Activated CD4-positive, alpha-beta T cell treated with anti-CD3 and anti-CD28 coated beads, Interleukin-2, Interleukin-4, amounts not matched to agents 100 ng/mL and 50 ng/mL, durations not matched to agents 16 hours and 8 hours (primary cell): Measurements from ENCODE around the gene PTPRK.

Experiments used
- DNase-seq: peaks from one replicate; pipeline ENCODE4 v3.0.0-alpha.2; 2020; ENCODE audit warnings: low spot score

Gene PTPRK

DNA sequence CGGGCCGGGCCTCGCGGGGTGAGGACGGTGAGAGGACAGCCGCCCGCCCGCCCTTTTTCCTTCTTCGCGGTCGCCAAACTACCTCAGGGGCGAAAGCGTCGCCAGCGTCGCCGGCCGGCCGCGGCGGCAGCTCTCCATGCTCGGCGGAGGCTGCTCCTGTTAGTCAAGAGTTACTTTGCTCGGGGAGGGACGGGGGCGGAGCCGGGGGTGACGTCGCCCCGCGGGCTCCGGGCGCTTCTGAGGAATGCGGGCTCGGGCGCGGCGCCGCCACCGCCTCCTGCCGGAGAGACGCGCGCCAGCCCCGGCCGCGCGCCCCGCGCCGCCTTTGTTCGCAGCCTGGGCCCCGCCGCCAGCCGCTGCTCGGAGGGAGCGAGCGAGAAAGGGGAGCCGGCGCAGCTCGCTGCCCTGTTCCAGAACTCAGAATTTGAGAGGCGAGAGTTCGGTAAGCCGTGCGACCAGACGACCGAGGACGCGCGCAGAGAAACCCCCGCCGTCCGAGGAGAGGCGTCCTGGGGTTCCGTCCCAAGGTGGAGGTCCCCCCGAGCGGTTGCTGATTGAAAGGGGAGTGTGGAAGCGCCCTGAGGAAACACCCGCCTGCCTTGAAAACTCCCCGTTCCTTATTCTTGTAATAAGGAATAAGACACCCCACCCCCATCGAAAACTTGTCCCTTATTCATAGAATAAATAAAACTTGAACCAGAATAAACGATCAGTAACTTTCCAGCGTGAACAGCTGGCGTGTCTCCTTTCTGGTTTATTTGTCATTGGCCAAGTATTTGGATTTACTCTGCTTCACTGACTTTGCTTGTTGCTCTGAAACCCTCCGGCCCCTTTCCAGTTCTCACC, at the start of gene PTPRK:
Gene PTPRK, minus strand, starts transcription at position 164 of the 846 bp plus-strand sequence. CDS start 241 bp downstream, outside the sequence.
- DNase-seq: peak; percentile 87

DNA sequence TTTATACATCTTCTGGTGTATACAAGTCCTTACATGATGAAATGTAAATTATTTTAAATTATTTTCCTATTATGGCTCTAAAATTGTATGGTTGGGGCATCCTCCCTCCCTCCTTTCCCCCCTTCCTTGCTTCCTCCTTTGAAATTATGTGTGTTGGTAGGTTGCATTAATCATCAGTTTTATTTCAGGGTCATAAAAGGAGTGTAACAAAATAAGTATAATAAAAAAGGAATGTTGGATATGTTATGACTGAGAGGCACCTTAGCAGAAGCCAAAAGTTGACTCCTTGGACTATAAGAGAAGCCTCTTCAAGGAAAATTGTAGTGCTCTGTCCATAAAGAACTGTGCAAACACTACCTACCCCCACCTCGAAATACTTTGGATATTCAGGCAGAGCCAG, 46.6 kb upstream of the PTPRK start:
- no peak for DNase-seq

DNA sequence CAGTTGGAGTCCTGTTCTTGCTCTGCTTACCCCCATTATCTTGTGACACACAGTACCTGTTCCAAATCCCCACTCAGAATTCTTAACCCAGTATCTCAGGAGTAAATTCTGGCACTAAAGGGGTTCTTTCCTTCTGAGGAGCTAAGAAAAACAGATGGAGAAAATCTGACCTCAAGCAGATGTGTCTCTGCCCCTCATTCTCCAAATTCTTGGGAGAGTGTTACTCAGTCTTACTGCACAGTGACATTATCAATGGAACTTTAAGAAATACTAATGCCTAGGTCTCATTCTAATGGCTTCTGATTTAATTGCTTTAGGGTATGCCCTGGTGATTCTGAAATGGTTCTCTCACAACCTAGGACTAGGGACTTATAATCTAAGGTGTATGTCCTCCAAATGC, 40.6 kb upstream of the PTPRK start:
- no peak for DNase-seq

DNA sequence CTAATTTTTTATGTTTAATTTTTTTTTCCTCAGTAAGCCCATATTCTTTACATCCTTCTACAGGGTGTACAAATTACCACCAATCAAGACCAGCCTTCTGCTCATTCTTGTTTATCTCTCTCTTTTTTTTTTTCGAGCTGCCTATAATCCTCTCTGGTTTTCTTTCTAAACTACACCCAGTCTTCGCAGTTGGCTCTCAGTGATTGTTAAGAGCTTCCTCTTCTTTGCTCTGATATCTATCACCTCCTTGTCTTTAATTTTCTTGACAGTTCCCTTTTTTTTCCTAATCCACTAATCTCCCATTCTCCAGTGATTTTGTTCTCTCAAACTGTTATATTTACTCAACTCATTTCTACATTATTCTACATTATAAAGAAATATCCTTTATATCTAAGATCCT, 38.5 kb upstream of the PTPRK start:
- no peak for DNase-seq

DNA sequence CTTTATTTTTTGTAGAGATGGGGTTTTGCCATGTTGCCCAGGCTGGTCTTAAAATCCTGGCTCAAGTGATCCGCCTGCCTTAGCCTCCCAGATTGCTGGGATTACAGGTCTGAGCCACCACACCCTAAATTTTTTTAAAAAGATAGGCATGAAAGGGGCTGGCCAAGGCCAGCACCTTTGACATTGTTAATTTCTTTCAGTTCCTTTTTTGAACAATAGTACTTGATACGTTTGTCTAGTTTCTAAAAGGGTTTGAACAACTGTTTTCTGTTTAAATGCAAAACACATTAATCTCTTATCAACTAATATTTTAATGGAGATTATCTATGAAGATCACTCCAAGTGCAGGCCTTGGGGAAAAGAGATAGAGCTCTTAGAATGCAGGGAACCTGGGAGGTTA, 37.6 kb upstream of the PTPRK start:
- DNase-seq: no peak

DNA sequence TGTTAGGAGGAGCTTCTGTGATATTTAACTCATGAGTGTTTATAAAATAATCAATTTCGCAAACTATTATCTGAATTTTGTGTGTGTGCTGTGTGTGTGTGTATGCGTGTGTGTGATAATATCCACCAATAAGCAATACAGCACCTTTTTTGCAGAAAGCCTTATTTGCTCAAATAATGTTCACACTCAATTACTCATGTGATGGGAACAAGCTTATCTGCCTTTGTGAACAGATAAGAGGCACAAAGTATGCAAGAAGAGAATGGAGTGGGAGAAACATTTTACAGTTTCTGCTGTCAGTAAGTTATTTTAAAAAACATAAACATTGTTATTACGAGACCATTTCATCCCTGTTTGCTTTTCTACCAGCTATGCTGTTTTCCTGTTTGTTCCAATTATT, 36.7 kb upstream of the PTPRK start:
- DNase-seq: no peak

DNA sequence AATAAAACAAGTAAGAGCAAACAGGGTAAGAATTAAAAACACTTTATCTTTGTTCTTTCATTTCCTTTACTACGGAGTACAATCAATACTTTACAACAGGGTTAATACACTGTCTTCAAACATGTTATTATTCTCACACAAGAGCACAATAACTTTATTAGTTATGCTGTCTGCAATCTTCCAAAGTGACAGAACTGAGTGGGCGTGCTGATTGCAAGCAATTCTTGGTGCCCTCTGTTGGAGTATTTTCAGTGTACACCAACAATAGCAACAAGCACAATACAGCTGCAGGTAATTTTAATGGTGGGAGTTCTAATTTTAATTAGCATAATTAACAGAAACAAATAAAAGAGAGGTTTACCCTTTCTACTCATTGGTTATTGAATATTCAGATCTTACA, 33.9 kb upstream of the PTPRK start:
- no peak for DNase-seq

DNA sequence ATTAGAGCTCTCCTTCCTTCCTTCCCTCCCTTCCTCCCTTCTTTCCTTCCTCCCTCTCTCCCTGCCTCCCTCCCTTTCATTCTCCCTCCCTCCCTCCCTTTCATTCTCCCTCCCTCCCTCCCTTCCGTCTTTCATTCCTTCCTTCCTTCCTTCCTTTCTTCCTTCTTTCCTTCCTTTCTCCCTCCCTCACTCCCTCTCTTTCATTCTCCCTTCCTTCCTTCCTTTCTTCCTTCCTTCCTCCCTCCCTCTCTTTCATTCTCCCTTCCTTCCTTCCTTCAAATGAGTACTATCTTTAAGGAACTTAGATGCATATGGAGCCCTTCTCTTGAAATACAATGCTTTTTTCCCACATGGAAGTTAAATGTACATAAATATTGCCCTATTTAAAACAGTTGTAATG, 20.9 kb upstream of the PTPRK start:
- DNase-seq: no peak

DNA sequence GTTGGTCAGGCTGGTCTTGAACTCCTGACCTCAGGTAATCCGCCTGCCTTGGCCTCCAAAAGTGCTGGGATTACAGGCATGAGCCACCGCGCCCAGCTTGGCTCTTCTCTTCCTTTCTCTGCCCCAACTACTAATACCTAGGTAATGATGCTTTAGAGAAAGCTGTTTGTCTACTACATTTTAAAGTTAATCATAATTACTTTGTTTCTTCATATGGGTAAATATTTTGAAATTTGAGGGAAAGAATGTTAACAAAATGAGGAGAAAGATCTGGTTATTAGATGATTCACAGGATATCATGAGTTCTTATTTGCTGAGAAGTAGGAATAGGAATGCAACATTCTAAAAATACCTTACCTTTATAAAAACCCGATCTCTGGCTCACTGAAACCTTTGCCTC, 18.4 kb upstream of the PTPRK start:
- no peak for DNase-seq

DNA sequence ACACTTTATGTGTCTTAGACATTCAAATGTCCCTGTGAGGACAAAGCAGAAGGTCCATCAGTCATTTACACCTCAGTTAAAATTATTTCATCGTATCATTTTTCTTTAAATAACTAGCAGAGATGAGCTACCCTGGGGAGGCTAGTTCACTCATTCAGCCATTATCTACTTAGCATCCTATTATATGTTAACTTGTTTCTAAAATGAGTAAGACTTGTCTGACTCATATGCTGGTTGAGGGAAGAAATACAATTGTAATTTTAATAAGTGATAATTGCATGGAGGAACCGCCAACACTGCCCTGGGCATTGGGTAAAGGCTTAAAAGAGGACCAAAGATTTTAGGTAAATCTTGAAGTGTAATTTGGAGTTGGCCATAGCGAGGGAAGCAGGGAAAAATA, 12.4 kb upstream of the PTPRK start:
- no peak for DNase-seq

DNA sequence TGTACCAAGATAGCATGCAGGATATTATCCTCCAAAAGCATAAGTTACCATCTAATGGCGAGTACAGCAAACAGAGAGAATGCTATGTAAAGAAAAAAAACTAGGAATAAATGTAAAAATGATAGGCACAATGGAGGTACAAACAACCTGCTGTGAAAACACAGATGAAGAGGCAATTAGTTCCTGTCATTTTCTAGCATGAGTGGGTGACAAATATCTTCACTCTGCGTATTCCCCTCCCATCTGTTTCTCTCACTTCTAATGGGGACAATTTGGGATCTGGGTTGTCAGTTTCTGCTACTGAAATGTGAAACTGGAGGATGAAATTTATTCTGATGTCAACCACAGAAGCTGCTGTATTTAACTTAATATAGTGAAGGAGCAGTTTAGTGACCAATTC, 11.7 kb upstream of the PTPRK start:
- DNase-seq: no peak

DNA sequence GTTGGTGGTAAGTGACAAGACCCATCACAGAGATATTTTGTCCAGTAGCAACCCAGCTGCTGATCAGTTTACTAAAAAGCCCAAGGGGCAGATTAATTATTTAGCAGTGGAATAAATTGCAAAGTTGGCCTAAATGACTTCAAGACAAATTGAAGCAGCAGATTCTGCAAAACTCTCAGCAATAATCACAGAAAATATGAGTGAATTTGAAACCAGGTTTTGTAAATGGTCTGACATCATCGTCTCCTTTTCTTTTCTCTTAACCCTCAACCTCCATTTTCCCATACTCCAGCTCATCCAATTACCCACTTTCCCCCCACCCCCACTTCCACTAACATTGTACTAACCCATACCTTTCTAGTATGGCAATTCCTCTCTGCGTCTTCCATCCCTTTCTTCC, 11.3 kb upstream of the PTPRK start:
- peak; percentile 25 for DNase-seq

DNA sequence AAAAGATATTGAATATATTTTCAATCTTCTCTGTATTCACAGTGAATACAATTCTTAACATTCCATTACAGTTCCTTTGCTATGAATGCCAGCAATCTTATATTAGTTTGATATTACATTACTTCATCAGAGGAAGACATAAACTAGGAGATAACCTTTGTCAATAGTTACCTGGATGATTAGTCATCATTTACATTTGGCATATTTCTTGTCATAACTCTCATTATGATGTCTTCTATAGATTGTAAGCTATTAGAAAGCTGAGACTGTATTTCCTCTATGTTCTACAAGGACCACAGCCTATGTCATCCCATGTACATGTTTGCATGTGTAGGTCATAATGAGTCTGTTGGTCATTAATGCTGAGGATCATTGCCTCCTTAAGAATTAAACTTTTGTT, 7.8 kb upstream of the PTPRK start:
- DNase-seq: no peak

DNA sequence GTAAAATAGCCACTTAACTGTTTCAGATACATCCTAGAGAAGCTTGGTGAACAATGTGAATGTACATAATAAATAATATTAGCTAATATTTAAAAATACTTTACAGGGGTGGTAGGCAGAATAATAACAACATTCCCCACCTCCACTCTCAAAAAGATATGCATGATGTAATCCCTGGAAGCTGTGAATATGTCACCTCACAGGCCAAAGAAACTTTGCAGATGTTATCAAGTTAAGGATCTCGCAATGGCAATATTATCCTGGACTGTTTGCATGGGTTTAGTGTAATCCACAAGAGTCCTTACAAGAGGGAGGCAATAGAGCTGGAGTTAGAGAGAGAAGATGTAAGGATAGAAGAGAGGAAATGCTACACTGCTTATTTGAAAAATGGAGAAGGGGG, 7.0 kb upstream of the PTPRK start:
- no peak for DNase-seq

DNA sequence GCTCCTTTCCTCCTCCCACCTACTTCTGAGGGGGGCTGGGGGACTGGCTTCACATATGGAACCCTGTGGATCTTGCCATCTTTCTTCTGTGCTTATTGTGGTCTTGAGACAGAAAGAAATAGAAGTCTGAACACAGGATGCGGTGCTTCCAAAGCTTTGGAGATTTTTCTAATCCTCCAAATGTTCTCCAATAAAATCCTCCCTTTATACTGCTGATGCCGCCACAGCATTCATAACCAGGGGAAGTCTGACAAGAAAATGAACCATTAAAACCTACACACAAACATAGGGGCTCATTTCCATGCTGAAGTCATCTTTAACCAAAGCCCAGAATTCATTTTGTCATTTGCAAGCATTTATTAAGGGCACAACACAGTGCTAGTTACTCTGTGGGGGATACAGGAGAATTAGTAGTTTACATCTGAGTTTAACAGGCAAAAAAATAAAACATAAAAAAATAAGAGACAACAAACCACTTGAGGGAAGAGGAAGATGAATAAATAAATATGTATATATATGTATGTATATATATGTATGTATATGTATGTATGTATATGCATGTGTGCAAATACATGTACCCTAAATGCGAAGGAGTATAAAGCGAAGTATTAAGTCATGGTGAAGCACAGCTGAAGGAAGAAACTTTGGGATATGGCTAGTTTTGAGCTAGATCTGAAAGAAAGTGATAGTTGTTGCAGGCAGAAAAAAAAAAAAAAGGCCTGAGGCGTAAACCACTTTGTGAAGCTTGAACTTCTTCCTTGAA, 5.9 kb upstream of the PTPRK start:
- DNase-seq: no peak

DNA sequence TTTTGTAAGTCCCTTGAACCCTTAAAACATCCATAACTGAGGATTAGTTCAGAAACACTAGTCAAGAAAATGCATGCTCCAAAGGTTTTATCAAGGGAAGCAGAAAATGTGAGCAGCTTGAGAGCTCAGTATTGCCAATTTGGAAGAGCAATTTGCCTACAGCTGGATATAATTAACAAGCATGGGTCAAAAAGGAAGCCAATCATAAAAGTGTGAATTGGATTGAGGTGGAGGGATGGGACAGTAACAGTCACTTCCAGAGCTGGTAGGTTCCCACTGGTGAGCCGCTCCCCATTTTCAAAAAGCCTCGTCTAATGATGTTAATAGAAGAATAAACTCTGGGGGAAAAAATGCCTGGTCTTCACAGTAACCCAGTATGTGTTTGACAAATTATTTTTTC, 5.0 kb upstream of the PTPRK start:
- no peak for DNase-seq

DNA sequence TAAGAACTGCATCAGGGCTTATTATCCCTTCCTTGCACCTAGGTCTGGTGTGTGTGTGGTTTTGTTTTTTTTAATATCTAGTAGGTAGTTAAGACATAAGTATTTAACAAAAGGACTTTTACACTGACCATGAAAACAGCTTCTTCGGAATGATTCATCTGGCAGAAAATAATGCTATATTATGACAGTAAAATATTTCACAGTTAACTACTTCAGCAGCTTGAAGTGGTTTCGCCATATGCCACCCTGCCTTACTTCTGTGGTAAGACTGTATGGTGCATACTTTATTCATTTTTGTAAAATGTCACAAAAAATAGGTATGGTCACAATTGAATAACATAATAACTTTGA, 858 bp upstream of the PTPRK start:
- DNase-seq: no peak

DNA sequence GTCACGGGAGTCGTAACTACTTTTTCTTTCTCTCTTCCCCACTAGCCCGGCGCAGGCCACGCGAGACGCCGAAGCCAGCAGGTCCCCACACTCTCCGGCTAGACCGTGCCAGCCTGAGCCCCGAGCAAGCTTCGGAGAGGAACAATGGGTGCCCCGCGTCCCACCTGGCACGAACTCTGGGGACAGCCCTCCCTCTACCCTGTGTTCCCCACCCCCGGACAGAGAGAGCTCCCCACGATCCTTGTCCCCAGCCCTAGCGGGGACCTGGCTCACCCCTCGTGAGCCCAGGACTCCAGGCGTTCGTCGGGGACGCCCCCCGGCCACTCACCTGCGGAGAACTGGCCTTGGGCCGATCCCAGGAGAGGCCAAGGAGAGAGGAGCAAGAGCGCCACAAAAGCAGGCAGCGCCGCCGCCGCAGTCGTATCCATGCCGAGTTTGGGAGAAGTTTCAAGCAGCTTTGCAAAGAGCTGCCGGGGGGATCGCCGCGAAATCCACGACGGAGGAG, 416 bp downstream of the PTPRK start:
- peak; percentile 7 for DNase-seq

DNA sequence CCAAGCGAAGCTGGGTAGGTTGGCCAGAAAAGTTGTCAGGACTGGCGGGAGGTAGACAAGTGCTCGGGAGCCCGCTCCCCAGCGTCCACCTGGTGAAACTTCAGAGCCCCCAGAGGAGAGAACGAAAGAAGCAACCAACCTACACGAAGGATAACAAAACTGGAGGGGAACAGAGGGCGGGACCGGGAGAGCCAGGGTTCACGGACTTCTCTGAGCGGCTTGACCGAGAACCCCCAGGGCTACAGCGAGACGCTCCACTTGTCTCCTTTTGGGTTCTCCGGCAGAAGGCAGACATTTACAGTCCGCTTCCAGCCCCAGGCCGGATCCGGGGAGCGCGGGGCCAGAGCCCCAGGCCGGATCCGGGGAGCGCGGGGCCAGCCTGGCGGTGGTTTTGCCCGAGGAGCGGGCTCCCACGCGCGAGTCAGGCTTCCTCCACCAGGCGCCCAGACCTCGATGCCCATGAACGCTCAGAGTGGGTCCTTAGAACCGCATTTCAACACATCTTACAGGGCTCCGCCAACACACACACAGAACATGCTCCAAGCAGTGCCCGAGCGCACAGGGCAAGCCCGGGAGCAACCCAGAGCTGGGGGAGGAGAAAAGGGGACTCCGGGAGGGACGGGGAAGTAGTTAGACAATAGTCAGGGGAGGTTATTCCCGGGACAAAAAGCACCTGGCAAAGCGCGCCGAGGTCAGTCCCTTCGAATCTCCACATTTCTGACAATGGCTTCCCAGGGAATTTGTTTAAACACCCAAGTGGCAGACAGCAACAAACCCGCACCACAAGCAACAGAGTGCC, 1.1 kb downstream of the PTPRK start:
- DNase-seq: peak; percentile 26

DNA sequence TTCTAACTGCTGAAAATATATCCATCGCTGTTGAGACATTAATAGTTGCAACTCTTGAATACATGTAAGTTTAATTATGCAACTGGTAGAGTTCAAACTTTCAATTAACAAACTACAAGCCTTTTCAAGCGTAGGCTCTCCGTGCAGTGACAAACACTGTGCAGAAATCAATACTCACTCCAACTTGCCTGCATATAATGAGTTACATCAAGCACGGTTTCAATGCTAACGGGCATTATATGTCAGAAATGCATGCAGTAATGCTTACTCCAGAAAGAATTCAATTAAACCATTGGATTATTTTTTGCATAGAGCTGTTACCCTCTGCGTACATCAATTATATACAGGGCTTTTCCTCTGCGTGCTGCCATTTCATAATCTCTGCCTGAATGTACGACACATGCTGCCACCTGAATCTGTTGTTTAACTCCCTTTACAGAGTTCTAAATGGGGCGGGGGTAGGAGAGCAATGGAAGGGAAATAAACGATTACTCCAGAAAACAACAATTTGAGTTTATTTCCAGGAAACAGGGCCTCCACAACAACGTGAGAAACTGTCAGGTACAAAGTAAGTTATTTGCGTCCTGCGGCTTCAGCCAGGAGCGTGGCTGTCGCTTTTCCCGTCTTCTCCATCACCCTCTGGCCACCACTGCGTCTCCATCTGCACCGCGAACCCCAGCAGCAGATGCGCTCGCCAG, 1.8 kb downstream of the PTPRK start:
- DNase-seq: no peak

DNA sequence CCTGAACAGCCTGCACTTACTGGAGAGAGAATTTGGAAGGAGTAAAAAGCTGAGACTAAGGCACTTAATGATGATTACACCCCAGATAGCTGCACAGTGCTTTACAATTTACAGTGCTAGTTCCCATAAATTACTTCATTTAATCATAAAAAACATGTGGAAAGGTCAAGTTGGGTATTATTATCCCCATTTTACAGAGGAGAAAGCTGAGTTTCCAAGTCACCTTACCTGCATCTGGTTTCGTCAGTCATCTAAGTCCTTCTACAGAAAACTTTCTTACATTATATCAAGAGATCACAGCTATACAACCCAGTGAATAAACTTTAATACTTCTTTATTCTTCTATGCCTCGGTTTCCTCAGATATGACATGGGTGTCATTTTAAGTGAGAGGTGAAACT, 3.3 kb downstream of the PTPRK start:
- DNase-seq: no peak

DNA sequence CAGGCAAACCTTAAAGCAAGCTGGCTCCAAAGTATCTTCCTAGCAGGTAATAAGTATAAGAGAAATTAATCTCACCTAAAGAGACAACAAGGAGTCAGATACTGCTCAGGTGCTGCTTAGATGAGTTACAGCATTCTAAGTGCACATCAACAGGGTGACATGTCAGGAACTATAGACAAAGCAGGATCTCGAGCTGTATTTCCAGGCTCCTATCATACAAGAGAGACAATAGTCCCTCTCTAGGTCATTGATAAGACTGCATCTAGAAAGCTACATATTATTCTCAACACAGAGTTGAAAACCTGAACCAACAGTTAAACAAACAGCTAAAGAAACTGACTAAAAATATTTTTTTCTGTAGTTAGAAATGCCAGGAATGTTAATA, 3.9 kb downstream of the PTPRK start:
- DNase-seq: no peak
